Activated CD4-positive, alpha-beta T cell treated with anti-CD3 and anti-CD28 coated beads, Interleukin-2, amount 50 U/mL, for 48 hours (primary cell): ENCODE measurements around the gene UQCRHL.

Source experiments
- DNase-seq, 2 experiments: peaks; one replicate each; pipeline ENCODE4 v3.0.0-alpha.2; 2020

UQCRHL gene

GRCh38 chr1:15797614-15798390, 9.6 kb downstream of the UQCRHL start:
- no peak for DNase-seq

DNA sequence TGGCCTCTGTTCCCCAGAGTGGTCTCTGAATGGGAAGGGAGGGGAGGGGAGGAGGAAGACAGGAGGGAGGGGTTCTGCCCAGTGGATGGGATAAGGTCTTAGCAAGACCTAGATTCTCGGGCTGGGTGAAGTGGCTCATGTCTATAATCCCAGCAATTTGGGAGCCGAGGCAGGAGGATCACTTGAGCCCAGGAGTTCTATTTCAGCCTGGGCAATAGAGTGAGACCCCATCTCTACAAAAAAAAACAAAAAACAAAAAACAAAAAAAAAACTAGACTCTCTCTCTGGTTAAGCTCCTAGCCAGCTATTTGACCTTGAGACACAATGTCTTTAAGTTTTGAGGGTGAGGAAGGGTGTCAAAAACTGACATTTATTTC, 11.4 kb downstream of the UQCRHL start:
- DNase-seq = no peak

DNA sequence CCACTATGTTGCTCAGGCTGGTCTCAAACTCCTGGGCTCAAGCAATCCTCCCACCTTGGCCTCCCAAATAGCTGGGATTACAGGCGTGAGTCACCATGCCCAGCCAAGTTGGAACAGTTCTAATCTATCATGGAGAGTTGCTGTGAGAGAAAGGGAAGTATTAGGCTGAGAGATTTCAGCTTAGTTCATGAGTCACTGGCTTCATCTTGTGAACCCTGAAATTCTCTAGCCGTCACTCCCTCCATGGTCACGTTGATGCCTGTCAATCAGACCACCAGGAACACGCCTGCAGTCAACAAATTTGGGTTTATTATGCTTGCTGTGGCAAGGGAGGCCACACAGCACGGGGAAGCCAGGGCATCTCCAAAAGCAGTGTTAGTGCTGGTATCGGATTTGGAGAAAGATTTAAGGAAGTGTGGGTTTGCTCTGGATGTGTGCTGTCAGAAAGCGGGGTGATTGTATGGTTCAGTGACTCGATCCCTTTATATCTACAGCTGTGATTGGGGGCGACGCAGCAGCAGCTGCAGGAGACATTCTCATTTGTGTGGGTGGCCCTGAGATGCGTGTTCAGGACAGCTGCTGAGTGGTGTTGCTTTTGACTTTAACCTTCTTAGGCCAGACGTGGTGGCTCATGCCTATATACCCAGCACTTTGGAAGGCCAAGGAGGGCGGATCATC, 18.7 kb downstream of the UQCRHL start:
- no peak for DNase-seq

DNA sequence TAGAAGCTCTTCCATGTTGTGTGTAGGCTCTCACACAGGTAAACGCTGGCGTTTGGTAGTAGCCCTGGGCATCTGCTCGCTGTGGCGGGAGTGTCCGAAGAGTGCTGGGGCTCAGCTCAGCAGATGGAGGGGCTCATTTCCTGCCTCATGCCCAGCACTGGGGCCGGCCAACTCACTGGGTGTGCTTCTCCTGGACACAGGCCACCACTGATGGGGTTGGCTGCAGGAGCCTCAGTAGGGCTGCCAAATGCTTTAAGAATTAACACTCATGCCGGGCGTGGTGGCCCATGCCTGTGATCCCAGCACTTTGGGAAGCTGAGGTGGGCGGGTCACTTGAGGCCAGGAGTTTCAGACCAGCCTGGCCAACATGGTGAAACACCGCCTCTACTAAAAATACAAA, 20.9 kb downstream of the UQCRHL start:
- DNase-seq = no peak

- no peak for DNase-seq
Measured at GRCh38 chr1:15785683-15786082, 21.8 kb downstream of the UQCRHL start.

DNA sequence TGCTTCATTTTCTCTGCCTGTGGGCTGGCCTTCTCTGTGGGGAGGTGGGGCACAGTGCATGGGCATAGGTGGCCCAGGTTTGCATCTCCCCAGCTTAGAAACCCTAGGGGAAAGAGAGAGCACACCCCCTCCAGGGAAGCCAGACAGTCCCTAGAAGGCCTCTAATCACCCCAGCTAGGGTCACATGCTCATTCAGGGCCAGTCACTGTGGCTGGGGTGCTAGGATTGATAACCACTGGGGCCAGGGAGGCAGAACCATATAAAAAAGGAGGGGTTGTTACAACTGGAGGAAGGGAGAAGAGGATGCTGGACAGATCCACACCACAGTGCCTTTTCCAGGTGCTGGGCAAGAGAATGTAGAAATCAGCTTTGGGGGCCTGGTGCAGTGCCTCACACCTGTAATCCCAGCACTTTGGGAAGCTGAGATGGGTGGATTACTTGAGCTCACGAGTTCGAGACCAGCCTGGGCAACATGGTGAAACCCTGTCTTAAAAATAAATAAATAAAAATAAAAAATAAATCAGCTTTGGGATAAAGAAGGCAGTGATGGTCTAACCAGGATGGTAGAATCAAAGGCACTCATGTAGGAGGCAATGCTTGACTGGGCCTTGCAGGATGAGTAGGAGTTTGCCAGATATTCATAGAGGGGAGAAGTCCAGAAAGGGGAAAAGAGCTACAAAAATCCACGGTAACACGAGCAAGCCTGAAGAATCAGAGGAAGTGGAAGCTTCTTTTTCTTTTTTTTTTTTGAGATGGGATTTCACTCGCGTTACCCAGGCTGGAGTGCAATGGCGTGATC, 29.3 kb downstream of the UQCRHL start:
- DNase-seq = no peak

DNA sequence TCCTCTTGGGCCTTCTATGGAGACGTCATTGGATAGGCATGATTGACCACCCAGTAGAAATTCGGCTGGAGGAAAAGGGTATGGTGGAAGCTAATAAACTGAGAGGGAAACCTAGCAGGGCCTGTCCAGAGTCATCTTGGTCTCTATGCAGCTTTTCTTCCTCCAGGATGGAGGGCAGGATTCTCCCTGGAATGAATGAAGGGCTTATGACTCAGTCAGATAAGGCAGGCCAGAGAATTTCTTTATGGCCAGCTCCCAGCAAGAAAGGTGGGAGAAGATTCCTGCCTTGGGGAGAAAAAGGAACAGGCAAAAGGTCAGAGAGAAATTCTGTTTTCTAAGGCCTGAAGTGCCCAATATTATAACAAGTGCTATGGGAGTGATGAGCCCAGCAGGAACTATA, 31.7 kb downstream of the UQCRHL start:
- DNase-seq = no peak

- no peak for DNase-seq
Measured at GRCh38 chr1:15771836-15772515, 35.5 kb downstream of the UQCRHL start.

DNA sequence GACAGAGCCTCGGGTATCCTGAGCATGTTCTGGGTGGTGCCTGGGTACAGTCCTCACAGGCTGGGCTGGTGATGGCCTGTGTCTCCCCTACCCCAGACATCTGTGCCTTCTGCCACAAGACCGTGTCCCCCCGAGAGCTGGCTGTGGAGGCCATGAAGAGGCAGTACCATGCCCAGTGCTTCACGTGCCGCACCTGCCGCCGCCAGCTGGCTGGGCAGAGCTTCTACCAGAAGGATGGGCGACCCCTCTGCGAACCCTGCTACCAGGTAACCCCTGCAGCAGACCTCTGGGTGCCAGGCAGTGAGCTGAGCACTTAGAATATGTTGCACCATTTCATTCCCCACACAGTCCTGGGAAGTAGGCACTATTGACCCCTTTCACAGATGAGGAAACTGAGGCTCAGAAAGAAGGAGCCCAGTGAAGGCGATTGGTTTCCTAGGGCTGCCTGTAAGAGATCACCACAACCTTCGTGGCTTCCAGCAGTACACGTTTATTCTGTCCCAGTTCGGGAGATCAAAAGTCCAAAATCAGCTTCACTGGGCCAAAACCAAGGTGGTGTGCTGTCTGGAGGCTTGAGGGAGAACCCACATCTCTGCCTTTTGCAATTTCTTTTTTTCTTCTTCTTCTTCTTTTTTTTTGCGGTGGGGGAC, 37.0 kb downstream of the UQCRHL start:
- no peak for DNase-seq

DNA sequence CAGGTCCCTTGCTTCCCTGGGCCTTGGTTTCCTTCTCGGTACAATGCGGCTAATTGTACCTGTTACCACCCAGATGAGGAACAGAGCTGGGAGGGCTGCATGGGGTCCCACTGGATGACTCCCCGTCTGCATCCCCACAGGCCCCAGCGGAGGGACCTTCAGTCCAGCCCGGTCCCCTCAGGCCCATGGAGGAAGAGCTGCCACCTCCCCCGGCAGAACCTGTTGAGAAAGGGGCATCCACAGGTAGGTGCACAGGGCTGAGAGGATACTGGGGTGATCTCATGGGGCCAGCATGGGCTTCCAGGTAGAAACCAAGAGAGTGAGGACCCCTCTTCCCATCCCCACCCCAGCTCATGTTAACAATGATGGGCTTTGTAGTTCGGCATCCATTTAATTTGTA, 39.1 kb downstream of the UQCRHL start:
- DNase-seq = no peak

GRCh38 chr1:15767941-15768340, 39.5 kb downstream of the UQCRHL start:
- DNase-seq = no peak

- no peak for DNase-seq
Measured at GRCh38 chr1:15765495-15766194, 41.8 kb downstream of the UQCRHL start.

DNA sequence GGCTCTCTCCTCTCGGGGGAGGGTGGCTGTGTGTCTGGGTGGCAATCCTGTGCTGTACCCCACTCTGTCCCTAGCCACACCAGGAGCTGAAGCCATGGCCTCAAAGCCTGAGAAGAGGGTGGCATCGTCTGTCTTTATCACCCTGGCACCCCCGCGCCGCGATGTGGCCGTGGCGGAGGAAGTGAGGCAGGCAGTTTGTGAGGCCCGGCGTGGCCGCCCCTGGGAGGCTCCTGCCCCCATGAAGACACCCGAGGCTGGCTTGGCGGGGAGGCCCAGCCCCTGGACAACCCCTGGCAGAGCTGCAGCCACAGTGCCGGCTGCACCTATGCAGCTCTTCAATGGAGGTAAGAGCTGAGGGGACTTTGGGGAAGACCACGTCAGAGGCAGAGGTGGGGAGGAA, 42.6 kb downstream of the UQCRHL start:
- DNase-seq = no peak

DNA sequence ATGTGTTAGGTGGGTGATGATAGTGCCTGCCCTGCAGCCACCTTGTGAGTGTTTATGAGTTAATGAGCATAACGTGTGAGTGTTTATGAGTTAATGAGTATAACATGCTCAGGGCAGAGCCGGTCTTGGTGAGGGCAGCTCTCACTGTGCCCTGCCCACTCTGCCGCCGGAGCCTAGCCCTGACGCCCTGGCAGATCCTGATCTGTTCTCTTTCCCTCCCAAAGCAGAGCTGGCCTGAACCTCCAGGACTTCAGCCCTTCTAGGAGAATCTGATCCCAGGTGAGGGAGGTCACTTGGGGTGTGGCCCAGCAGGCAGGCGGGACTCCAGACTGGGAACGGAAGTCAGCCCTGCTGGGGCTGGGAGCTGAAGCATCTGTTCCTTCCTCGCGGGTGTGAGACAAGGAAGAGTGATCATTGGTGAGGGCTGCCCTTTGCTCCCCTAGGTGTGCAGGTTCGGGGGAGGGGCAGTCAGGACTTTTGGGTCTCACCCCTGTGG, 43.1 kb downstream of the UQCRHL start:
- DNase-seq = no peak

DNA sequence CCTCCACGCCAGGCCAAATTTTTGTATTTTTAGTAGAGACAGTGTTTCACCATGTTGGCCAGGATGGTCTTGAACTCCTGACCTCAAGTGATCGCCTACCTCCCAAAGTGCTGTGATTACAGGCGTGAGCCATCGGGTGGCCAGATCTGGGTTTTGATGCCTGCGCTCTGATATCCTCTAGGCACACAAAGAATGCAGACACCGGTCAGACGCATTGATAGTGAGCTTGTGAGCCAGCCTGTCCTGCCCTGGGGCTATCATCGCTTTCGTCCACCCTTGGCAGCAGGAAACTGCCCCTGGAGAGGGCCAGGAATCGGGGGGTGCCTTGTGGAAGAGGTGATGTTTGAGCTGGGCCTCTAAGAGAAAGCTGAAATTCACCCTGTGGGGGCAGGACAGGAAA, 44.9 kb downstream of the UQCRHL start:
- DNase-seq = no peak

- DNase-seq = no peak
Measured at GRCh38 chr1:15761366-15762128, 45.9 kb downstream of the UQCRHL start.

DNA sequence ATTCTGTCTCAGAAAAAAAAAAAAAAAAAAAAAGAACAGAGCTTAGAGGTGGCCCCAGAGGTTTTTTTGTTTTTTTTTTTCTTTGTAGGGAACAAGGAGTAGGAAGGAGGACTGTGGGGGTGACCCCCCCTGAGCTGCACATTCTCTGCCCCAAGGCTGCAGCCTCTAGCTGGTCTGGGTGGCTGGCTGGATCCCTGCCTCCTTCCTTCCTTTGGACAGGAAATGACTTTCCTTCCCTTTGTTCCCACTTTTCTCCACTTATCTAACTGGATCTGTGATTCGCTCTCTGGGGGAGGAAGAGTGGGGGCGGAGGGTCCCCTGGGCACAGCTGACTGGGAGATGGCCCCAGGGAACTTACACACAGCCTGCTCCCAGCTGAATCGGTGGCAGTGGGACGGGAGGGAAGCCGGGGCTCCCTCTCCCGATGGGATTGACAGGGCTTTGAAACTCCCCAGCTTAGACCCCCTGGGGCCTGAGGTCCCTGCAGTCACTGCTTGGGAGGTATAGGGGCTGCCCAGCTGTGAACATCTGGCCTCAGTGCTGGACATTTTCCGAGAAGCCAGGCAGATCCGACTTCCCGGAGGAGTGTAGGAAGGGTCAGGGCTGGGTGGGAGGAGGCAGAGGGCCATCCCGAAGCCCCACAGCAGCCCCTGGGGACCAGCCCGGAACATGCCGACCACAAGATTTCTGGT, 46.8 kb downstream of the UQCRHL start:
- no peak for DNase-seq

DNA sequence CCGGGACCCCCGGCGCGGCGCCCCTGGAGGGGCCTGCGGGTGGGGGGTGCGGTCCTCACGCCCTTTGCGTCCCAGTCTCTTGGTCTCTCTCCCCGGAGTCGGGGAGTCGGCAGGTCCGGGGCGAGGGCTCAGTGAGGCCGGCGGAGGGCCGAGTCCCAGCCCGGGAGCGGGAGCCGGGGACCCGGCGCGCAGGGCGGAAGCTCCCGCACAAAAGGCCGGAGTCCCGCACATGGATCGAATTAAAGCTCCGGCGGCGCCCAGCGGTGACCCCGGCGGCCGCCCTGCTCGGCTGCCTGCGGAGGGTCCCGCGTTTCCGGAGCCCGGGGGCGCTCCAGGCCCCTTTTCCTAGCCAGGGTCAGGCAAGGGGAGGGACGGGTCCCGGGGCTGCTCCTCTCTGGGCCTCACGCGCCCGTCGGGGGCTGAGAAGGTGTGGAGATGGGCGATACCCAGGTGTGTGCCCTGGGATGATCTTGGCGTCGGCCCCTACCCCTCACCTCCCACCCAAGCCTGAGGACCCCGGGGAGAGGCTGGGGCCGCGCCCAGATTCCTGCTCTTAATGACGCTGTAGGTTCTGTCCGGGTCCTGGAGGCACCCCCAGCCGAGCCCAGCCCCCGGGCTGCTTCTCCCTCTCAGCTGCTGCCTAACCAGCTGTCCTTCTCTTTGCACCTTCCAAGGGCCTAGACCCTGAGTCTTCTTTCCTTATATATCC, 48.3 kb downstream of the UQCRHL start:
- DNase-seq = no peak

GRCh38 chr1:15758343-15758931, 49.0 kb downstream of the UQCRHL start, which contains the start of gene FBLIM1:
FBLIM1 (plus strand) TSS chr1:15758795; CDS start chr1:15764984, 6,189 bp downstream.
- DNase-seq = no peak
